HepG2 (cell line): ENCODE data around the gene CDYL2. TPM values are rescaled to one million over a fixed set of nuclear protein-coding genes. Genes with fewer than 3 reads are reported as not detected.

Source experiments
- AGO2 ChIP-seq: fragments of 200-400 bp; formaldehyde crosslinking; optimal IDR thresholded peaks from 2 replicates; pipeline ENCODE3; 2017; ENCODE audit warnings: mild to moderate bottlenecking, low read depth, low read length, moderate library complexity
- ATM ChIP-seq: fragments of 450-650 bp; IDR thresholded peaks from 2 replicates; pipeline ENCODE4 v1.7.1; 2017; ENCODE audit warnings: mild to moderate bottlenecking, borderline replicate concordance
- BCL3 ChIP-seq: sonication (generic); formaldehyde crosslinking; IDR thresholded peaks from 2 replicates; pipeline ENCODE4 v1.5.1; 2020; ENCODE audit warnings: mild to moderate bottlenecking, missing genetic modification reagents, moderate library complexity
- CAMTA2 ChIP-seq: sonication (generic); formaldehyde crosslinking; IDR thresholded peaks from 2 replicates; pipeline ENCODE4 v1.4.0; 2020; ENCODE audit warnings: mild to moderate bottlenecking, missing genetic modification reagents, borderline replicate concordance
- FOXK2 ChIP-seq: fragments of 450-650 bp; IDR thresholded peaks from 2 replicates; pipeline ENCODE4 v1.6.1; 2016
- ISX ChIP-seq: sonication (generic); formaldehyde crosslinking; conservative IDR thresholded peaks from 2 replicates; pipeline ENCODE4 v1.5.0; 2020; ENCODE audit warnings: missing genetic modification reagents
- KLF16 ChIP-seq, 2 experiments: sonication (generic) in 1 of 2; formaldehyde crosslinking in 1 of 2; IDR thresholded peaks; 2 replicates each; pipeline versions ENCODE4 v1.6.1 to v1.8.0; 2016 to 2023; ENCODE audit warnings: missing genetic modification reagents in 2 of 2, missing compliant biosample characterization in 1 of 2
- NCOA1 ChIP-seq: sonication (generic); formaldehyde crosslinking; IDR thresholded peaks from 2 replicates; pipeline ENCODE4 v1.9.0; 2021; ENCODE audit warnings: missing genetic modification reagents
- NCOA2 ChIP-seq: sonication (generic); formaldehyde crosslinking; IDR thresholded peaks from 2 replicates; pipeline ENCODE4 v1.8.0; 2022; ENCODE audit warnings: inconsistent platforms
- NFKBIZ ChIP-seq: IDR thresholded peaks from 2 replicates; pipeline ENCODE4 v1.6.1; 2018; ENCODE audit warnings: missing genetic modification reagents, missing compliant biosample characterization
- XBP1 ChIP-seq: sonication (generic); formaldehyde crosslinking; IDR thresholded peaks from 2 replicates; pipeline ENCODE4 v1.5.0; 2020; ENCODE audit warnings: missing genetic modification reagents
- ZBTB25 ChIP-seq: IDR thresholded peaks from 2 replicates; pipeline ENCODE4 v1.6.1; 2018; ENCODE audit warnings: missing genetic modification reagents
- ZFP36L2 ChIP-seq: sonication (generic); formaldehyde crosslinking; IDR thresholded peaks from 2 replicates; pipeline ENCODE4 v1.4.0; 2020; ENCODE audit warnings: missing genetic modification reagents
- ZNF282 ChIP-seq: fragments of 450-650 bp; IDR thresholded peaks from 2 replicates; pipeline ENCODE4 v1.6.1; 2018; ENCODE audit not compliant: partially characterized antibody
- ZNF362 ChIP-seq: sonication (generic); formaldehyde crosslinking; IDR thresholded peaks from 2 replicates; pipeline ENCODE4 v1.4.0; 2020; ENCODE audit warnings: missing genetic modification reagents, mild to moderate bottlenecking, borderline replicate concordance
- ZNF788 ChIP-seq: sonication (generic); formaldehyde crosslinking; IDR thresholded peaks from 2 replicates; pipeline ENCODE4 v1.5.0; 2020; ENCODE audit warnings: mild to moderate bottlenecking, missing genetic modification reagents, borderline replicate concordance
- polyA plus RNA-seq, 8 experiments: library from polyadenylated mRNA; depleted of rRNA in 3 of 8; stranded (reverse) in 7 of 8; unstranded in 1 of 8; fragments of >200 nt; fragmentation: Illumina TruSeq in 4 of 8; extraction: Trizol in 4 of 8; gene quantifications; 2 replicates each; pipeline versions ENCODE4 v1.2.1 to v1.2.3, GENCODE V29; 2011 to 2016; ENCODE audit warnings: low read depth in 4 of 8, missing spikeins in 1 of 8, mixed read lengths in 1 of 8; ENCODE audit not compliant: insufficient read depth in 1 of 8
- total RNA-seq, 5 experiments: library from RNA; depleted of rRNA; stranded (reverse); fragments of >200 nt; fragmentation: Illumina TruSeq; extraction: Trizol; gene quantifications; 2 replicates each; pipeline ENCODE4 v1.2.3, GENCODE V29; 2016; ENCODE audit warnings: low read depth in 1 of 5
- TF ChIP-seq, protein P1 (sequence below), 2 experiments: fragments of 450-650 bp in 1 of 2; sonication (generic) in 1 of 2; formaldehyde crosslinking in 1 of 2; IDR thresholded peaks; 2 replicates each; pipeline versions ENCODE4 v1.6.1 to v1.8.0; 2016 to 2022; ENCODE audit warnings: antibody characterized with exemption in 1 of 2, mild to moderate bottlenecking in 1 of 2, missing genetic modification reagents in 1 of 2

The CDYL2 gene
- total and polyA plus RNA-seq, 2 of the 13 experiments (the other 11 are each of a cell fraction or from before 2014, with no cell fraction given) = 0.07 to 0.35 TPM

DNA sequence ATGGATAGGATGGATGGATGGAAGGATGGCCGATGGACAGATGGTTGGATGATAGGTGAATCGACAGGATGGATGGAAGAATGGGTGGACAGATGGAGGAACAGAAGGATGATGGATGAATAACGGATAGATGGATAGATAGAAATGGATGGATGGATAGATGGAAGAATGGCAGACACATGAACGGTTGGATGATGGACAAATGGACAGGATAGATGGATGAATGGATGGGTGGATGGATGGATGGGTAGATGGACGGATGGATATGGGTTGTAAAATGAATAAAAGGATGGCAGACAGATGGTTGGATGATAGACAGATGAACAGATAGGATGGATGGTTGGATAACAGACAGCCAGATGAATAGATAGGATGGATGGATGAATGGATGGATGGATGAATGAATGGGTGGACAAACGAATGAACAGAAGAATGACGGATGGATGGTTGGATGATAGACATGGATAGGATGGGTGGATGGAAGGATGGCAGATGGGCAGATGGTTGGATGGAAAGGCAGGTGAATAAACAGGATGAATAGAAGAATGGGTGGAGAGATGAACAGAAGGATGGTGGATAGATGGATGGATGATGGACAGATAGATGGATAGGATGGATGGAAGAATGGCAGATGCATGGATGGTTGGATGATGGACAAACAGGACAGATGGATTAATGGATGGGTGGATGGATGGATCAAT lies 207.7 kb downstream of the CDYL2 start (continued):
- TF ChIP-seq, protein P1, sequence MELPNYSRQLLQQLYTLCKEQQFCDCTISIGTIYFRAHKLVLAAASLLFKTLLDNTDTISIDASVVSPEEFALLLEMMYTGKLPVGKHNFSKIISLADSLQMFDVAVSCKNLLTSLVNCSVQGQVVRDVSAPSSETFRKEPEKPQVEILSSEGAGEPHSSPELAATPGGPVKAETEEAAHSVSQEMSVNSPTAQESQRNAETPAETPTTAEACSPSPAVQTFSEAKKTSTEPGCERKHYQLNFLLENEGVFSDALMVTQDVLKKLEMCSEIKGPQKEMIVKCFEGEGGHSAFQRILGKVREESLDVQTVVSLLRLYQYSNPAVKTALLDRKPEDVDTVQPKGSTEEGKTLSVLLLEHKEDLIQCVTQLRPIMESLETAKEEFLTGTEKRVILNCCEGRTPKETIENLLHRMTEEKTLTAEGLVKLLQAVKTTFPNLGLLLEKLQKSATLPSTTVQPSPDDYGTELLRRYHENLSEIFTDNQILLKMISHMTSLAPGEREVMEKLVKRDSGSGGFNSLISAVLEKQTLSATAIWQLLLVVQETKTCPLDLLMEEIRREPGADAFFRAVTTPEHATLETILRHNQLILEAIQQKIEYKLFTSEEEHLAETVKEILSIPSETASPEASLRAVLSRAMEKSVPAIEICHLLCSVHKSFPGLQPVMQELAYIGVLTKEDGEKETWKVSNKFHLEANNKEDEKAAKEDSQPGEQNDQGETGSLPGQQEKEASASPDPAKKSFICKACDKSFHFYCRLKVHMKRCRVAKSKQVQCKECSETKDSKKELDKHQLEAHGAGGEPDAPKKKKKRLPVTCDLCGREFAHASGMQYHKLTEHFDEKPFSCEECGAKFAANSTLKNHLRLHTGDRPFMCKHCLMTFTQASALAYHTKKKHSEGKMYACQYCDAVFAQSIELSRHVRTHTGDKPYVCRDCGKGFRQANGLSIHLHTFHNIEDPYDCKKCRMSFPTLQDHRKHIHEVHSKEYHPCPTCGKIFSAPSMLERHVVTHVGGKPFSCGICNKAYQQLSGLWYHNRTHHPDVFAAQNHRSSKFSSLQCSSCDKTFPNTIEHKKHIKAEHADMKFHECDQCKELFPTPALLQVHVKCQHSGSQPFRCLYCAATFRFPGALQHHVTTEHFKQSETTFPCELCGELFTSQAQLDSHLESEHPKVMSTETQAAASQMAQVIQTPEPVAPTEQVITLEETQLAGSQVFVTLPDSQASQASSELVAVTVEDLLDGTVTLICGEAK (IDR thresholded peaks at IDR 0.05) = no peak
- TF ChIP-seq, protein P1 (CRISPR knock-in tag; IDR thresholded peaks at IDR 0.05) = no peak
- TF ChIP-seq BCL3 (CRISPR knock-in tag) (no peak), FOXK2 (0 out of 2 replicates have a peak, but pooled peaks have one; percentile 25), XBP1 (no peak), NCOA2 (CRISPR knock-in tag) (no peak), ZNF362 (no peak), AGO2 (no peak), ZNF788 (CRISPR knock-in tag) (no peak), ZBTB25 (CRISPR knock-in tag) (no peak), ISX (no peak), NFKBIZ (no peak), NCOA1 (CRISPR knock-in tag) (no peak), ATM (0 out of 2 replicates have a peak, but pooled peaks have one; percentile 15), ZNF282 (peak; percentile 84), KLF16 (CRISPR knock-in tag; IDR thresholded peaks at IDR 0.05) (no peak), ZFP36L2 (CRISPR knock-in tag) (no peak), CAMTA2 (CRISPR knock-in tag) (no peak)
